Measurements from ENCODE around the gene CTF1. TPM values are rescaled to one million over a fixed set of nuclear protein-coding genes. Genes with fewer than 3 reads are reported as not detected.

The CTF1 gene
- total RNA-seq, 1 donor from 2014 or later: 0.21 TPM

DNA sequence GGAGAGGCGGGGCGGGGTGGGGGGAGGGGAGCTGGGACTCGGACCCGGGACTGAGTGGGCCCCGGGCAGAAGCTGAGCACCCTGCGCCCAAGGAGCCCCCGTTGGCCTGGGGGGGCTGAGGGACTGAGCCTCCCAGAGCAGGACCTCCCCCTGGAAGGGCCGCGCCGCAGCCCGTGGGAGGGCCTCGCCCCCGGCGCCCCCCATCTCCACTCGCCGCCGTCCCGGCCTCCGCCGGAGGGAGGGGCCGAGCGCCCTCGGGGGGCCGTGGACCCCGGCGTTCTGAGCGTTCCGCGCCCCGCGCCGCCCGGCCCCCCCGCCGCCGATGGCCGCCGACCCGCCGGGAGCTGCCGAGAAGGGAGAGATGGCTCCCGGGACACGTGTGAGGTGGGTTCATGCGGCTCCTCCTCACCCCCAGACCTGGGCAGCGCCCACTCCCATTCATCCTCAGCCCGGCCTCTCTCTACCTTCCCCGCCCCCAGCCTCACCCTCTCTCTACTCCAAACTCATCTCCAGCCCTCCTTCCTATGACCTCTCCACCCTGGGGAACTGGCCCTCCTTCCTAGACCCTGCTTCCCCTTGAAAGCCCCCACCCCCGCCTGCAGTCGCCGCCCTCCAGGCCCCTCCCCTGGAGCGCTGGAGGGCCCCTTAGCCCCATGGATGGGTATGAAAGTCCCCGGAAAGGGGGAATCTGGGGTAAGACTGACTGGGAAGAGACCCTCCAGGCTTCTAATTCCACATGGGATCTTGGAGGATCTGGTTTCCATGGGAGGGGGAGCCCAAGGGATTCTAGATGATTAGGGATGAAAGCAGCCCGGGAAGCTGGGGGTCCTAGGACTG, 27.9 kb downstream of the CTF1 start:
- Histone ChIP-seq H3K36me3 (peaks cover 0 to 2% of the 10 kb centered on the region in 2 donors), H3K27ac (peak overlapping the region; percentile 95 to 97), H3K27me3 (no peaks in the 10 kb centered on the region), H3K4me1 (peaks cover 3 to 4% of the 10 kb centered on the region in 2 donors), H3K9me3 (no peaks in the 10 kb centered on the region), H3K4me3 (peak overlapping the region; percentile 71 to 82)
- DNase-seq (ENCODE audit: low spot score in 2 of 2): peak in 1 of 2 donors; percentile 72
- TF ChIP-seq CTCF (IDR thresholded peaks at IDR 0.05): no peak
- intact Hi-C loops (cut with DNase I): loop anchor here (2.0 kb wide), 1 partner anchor 17 kb away; no protein-coding TSS in a partner anchor

DNA sequence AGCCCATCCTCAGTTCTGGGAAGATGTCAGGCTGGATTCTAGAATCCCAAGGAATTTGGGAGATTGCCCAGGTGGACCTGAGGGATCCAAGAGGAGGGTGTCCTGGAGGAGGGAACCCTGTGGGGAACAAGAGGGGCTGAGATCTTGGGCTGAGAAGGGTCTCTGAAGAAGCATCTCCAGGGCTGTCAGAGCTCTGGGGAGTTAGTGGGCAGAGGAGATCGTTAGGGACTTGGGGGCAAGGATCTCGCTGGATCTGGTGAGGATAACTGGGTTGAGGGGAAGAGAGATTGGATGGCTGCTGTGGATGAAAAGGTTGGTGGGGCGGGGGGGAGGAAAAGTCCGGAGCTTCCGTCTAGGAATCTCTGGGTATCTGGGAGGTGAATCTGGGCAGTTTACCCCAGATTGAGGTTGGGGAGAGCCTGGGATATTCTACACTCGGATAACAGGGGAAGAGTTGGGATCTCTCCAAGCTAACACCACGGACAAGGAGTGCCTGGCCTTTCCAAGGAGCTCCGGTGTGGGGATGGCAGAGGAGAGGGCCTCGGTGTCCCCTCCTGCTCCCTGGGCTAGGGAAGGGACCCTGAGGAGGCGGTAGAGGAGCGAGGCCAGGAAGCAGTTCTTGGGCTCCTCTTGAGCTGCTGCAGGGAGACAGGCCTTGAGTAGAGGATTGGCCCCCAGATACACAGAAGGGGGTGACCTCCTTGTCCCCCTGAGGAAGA, 28.7 kb downstream of the CTF1 start:
- DNase-seq (ENCODE audit: low spot score in 2 of 2): no peak
- H3K9me3 ChIP-seq: no peaks in the 10 kb centered on the region
- no peak for TF ChIP-seq CTCF (IDR thresholded peaks at IDR 0.05)
- H3K27me3 ChIP-seq: no peaks in the 10 kb centered on the region
- peaks cover 3 to 4% of the 10 kb centered on the region in 2 donors for H3K4me1 ChIP-seq
- peak overlapping the region; percentile 71 to 82 for H3K4me3 ChIP-seq
- peaks cover 4 to 5% of the 10 kb centered on the region in 2 donors for H3K36me3 ChIP-seq
- peak overlapping the region; percentile 95 to 97 for H3K27ac ChIP-seq
- intact Hi-C loops (cut with DNase I): loop anchor here (2.0 kb wide), 1 partner anchor 16 kb away; no protein-coding TSS in a partner anchor

- Histone ChIP-seq H3K4me3 (no peak overlapping the region), H3K27me3 (no peaks in the 10 kb centered on the region), H3K27ac (no peak overlapping the region), H3K4me1 (peaks cover 3 to 4% of the 10 kb centered on the region in 2 donors), H3K36me3 (peaks cover 9 to 10% of the 10 kb centered on the region in 2 donors), H3K9me3 (no peaks in the 10 kb centered on the region)
- TF ChIP-seq CTCF (IDR thresholded peaks at IDR 0.05): no peak
- DNase-seq (ENCODE audit: low spot score in 2 of 2): no peak
- intact Hi-C loops (cut with DNase I): loop anchor here (2.0 kb wide), 1 partner anchor 15 kb away; no protein-coding TSS in a partner anchor
Observed at GRCh38 chr16:30925632-30925987, 29.2 kb downstream of the CTF1 start.

DNA sequence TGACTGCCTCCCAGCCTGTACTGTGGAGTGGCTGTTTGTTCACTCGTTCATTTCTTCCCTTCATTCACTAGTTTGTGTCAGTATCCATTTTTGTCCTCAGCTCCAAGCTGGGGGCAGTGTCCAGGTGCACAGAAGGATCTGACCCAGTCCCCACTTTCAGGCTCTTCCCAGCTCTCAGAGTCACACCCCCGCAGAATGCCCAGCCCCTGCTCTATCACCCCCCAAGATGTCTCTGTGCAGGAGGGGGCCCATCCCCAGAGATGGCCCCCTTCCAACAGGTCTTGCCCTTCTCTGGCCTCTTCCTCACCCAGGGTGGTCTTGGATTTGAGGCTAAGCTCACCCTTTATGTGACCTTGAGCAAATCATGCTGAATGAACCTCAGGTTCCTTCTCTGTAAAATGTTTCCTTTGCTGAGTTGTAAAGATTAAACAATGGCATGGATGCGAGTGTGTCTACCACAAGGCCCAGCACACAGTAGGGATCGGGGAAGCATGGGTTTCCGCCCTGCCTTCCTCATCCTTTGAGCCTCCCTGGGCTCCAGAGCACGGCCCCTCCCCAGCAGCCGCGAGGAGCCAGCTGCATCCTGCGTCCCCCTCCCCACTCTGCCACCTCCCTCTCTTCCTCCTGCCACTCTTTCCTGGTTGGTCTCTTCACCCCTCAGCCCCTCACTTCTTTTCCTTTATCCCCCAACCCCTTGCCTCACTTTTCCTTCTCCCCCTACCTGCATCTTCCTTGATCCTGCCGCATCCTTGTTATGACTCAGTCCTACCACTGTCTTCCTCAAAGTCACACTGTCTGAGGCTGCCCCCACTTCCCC, 29.8 kb downstream of the CTF1 start:
- no peaks in the 10 kb centered on the region for H3K27me3 ChIP-seq
- intact Hi-C loops (cut with DNase I): loop anchor here (2.0 kb wide), 1 partner anchor 15 kb away; no protein-coding TSS in a partner anchor
- TF ChIP-seq CTCF (IDR thresholded peaks at IDR 0.05): no peak
- H3K36me3 ChIP-seq: peaks cover 10 to 14% of the 10 kb centered on the region in 2 donors
- H3K9me3 ChIP-seq: no peaks in the 10 kb centered on the region
- no peak overlapping the region for H3K27ac ChIP-seq
- DNase-seq (ENCODE audit: low spot score in 2 of 2): no peak
- H3K4me1 ChIP-seq: peaks cover 3 to 4% of the 10 kb centered on the region in 2 donors
- no peak overlapping the region for H3K4me3 ChIP-seq
